ENCODE data around the gene SHISA5. TPM values are rescaled to one million over a fixed set of nuclear protein-coding genes. Genes with fewer than 3 reads are reported as not detected.

The SHISA5 gene
- total RNA-seq, 1 donor from 2014 or later, result 218 TPM

DNA sequence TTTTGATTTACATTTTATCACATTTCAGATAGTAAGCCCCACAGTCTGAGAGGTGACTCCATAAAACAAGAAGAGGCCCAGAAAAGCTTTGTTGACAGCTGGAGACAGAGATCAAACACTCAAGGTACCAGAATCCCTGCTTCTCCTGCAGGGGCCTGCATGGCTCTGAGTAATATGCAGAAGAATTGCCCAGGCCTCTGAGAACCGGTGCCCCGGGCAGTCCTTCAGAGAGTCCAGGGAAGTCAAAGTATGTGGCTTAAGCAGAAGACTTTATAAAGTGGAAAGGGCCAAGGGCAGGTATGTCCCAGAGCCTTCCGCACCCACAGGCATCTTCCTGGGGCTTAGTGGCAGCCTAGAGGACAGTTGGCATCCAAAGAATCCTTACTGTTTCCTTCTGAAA is 44.6 kb downstream of the SHISA5 start:
- peaks cover 49 to 68% of the 10 kb centered on the region in 2 donors for H3K36me3 ChIP-seq
- TF ChIP-seq, protein P1, sequence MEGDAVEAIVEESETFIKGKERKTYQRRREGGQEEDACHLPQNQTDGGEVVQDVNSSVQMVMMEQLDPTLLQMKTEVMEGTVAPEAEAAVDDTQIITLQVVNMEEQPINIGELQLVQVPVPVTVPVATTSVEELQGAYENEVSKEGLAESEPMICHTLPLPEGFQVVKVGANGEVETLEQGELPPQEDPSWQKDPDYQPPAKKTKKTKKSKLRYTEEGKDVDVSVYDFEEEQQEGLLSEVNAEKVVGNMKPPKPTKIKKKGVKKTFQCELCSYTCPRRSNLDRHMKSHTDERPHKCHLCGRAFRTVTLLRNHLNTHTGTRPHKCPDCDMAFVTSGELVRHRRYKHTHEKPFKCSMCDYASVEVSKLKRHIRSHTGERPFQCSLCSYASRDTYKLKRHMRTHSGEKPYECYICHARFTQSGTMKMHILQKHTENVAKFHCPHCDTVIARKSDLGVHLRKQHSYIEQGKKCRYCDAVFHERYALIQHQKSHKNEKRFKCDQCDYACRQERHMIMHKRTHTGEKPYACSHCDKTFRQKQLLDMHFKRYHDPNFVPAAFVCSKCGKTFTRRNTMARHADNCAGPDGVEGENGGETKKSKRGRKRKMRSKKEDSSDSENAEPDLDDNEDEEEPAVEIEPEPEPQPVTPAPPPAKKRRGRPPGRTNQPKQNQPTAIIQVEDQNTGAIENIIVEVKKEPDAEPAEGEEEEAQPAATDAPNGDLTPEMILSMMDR (IDR thresholded peaks at IDR 0.05), result no peak
- intact Hi-C loops (cut with DNase I), result no loop called here
- no peak overlapping the region for H3K27ac ChIP-seq
- H3K27me3 ChIP-seq, result no peaks in the 10 kb centered on the region
- no peaks in the 10 kb centered on the region for H3K9me3 ChIP-seq
- DNase-seq (ENCODE audit: low spot score in 2 of 2), result no peak
- H3K4me3 ChIP-seq, result no peak overlapping the region
- no peaks in the 10 kb centered on the region for H3K4me1 ChIP-seq

DNA sequence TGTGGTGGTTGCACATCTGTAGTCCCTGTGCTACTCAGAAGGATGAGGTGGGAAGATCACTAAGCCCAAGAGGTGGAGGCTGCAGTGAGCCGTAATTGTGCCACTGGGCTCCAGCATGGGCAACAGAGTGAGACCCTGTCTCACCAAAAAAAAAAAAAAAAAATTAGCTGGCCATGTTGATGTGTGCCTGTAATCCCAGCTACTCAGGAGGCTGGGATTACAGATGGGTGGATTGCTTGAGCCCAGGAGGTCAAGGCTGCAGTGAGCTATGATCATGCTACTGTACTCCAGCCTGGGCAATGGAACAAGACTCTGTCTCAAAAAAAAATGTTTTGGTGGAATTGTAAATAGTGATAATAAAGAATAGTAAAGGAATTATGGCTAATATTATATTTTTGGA is 47.5 kb downstream of the SHISA5 start:
- no peaks in the 10 kb centered on the region for H3K9me3 ChIP-seq
- no peaks in the 10 kb centered on the region for H3K4me1 ChIP-seq
- no peak for DNase-seq (ENCODE audit: low spot score in 2 of 2)
- H3K36me3 ChIP-seq, result peaks cover 70 to 94% of the 10 kb centered on the region in 2 donors
- H3K27ac ChIP-seq, result no peak overlapping the region
- TF ChIP-seq, protein P1 (IDR thresholded peaks at IDR 0.05), result no peak
- no peaks in the 10 kb centered on the region for H3K27me3 ChIP-seq
- intact Hi-C loops (cut with DNase I), result no loop called here
- H3K4me3 ChIP-seq, result no peak overlapping the region

DNA sequence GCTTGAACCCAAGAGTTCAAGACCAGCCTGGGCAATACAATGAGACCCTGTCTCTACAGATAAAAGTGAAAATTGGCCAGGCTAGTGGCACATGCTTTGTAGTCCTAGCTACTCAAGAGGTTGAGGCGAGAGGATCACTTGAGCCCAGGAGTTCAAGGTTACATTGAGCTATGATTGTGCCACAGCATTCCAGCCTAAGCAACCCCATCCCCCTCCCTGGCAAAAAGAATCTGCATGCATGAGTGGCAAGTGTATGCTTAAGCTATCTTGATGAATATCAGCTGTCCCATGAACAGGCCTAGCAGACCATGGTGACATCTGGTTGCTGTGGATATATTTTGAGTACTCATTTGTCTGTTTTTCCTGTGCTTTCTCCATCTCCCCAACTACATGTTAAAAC is 52.7 kb downstream of the SHISA5 start:
- peaks cover 3 to 6% of the 10 kb centered on the region in 2 donors for H3K4me1 ChIP-seq
- DNase-seq (ENCODE audit: low spot score in 2 of 2), result no peak
- intact Hi-C loops (cut with DNase I), result no loop called here
- H3K27ac ChIP-seq, result no peak overlapping the region
- H3K4me3 ChIP-seq, result no peak overlapping the region
- TF ChIP-seq, protein P1 (IDR thresholded peaks at IDR 0.05), result no peak
- H3K36me3 ChIP-seq, result peaks cover 38 to 54% of the 10 kb centered on the region in 2 donors
- no peaks in the 10 kb centered on the region for H3K27me3 ChIP-seq
- H3K9me3 ChIP-seq, result no peaks in the 10 kb centered on the region

DNA sequence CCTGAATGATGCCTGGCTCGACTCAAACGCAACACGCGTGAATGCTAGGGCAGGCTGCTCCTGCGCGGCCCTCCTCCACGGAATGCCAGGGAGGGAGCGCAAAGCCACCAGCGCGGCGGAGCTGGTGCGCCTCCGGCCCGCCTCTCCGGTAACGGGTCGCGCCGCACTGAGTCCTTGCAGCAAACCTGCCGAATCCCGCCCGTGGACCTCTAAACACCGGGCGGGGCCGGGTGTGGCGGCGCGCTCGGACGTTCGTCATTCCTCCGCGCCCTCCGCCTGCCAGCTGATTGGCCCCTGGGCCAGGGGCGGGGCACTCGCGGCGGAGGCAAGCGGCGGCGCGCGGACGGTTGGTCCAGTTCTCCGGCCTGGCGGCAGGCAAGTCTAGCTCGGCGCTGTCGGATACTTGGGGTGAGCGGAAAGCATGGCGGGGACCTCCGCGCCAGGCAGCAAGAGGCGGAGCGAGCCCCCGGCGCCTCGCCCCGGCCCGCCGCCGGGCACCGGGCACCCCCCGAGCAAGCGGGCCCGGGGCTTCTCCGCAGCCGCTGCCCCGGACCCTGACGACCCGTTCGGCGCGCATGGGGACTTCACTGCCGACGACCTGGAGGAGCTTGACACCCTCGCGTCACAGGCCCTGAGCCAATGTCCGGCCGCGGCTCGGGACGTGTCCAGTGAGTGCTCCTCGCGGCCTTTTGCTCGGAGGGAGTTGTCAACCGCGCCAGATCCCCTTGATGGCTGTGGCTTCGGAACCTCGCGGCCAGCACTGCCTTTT is 57.4 kb downstream of the SHISA5 start, which contains the start of gene ATRIP:
Gene ATRIP, plus strand, starts transcription at position 313 of the 769 bp plus-strand sequence. Its CDS starts 109 bp downstream, at position 422.
- Histone ChIP-seq H3K9me3 (no peaks in the 10 kb centered on the region), H3K27ac (peak within 1 kb of the TSS; percentile 89 to 91), H3K4me3 (peak within 1 kb of the TSS; percentile 74 to 94), H3K4me1 (peaks cover 4 to 17% of the 10 kb centered on the region in 2 donors), H3K27me3 (no peaks in the 10 kb centered on the region), H3K36me3 (peaks cover 25 to 35% of the 10 kb centered on the region in 2 donors)
- intact Hi-C loops (cut with DNase I), result loop anchor here (1.0 to 2.0 kb wide), 2 partner anchors 18 to 27 kb away; no protein-coding TSS in a partner anchor
- DNase-seq (ENCODE audit: low spot score in 2 of 2), result peak in 1 of 2 donors; percentile 95
- TF ChIP-seq, protein P1 (IDR thresholded peaks at IDR 0.05), result no peak

DNA sequence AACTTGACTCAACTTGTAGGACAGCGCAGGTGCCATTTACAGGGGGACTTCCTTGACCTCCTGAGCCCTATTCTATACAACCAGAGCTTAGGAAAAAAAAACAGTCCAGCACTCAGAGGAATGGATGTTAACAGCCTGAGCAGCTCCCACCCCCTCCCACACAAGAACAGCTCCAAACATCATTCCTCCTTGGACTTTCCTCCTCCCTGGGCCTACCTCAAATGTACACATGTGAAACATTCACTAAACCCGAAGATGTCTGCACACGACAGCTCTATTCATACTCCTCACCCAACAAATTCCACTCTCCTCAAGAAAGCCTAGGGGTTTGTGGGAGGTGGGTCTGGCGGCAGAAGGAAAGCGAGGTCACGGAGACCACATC is 57.9 kb downstream of the SHISA5 start:
- TF ChIP-seq, protein P1 (IDR thresholded peaks at IDR 0.05), result no peak
- intact Hi-C loops (cut with DNase I), result loop anchor here (1.0 to 2.0 kb wide), 2 partner anchors 19 to 27 kb away; no protein-coding TSS in a partner anchor
- no peaks in the 10 kb centered on the region for H3K9me3 ChIP-seq
- H3K4me1 ChIP-seq, result peaks cover 9 to 23% of the 10 kb centered on the region in 2 donors
- H3K27me3 ChIP-seq, result no peaks in the 10 kb centered on the region
- peaks cover 21 to 31% of the 10 kb centered on the region in 2 donors for H3K36me3 ChIP-seq
- DNase-seq (ENCODE audit: low spot score in 2 of 2), result no peak
- peak overlapping the region; percentile 74 to 94 for H3K4me3 ChIP-seq
- peak overlapping the region; percentile 89 to 91 for H3K27ac ChIP-seq
